GM18868 (cell line): ENCODE measurements around the gene EIF4G3.
A peak's percentile ranks its signal among the peaks of the same experiment; 100 is the strongest.
"Not testable (repeated sequence)": the region's sequence is repeated elsewhere in the genome, so short reads cannot be mapped to it uniquely, and the experiment has no call there.

Source experiments
- ATAC-seq: cut with Tn5 transposase; IDR thresholded peaks from one replicate; pipeline ENCODE4 v1.9.1; 2021; ENCODE audit warnings: mild to moderate bottlenecking, moderate library complexity; ENCODE audit not compliant: unreplicated experiment

The EIF4G3 gene

DNA sequence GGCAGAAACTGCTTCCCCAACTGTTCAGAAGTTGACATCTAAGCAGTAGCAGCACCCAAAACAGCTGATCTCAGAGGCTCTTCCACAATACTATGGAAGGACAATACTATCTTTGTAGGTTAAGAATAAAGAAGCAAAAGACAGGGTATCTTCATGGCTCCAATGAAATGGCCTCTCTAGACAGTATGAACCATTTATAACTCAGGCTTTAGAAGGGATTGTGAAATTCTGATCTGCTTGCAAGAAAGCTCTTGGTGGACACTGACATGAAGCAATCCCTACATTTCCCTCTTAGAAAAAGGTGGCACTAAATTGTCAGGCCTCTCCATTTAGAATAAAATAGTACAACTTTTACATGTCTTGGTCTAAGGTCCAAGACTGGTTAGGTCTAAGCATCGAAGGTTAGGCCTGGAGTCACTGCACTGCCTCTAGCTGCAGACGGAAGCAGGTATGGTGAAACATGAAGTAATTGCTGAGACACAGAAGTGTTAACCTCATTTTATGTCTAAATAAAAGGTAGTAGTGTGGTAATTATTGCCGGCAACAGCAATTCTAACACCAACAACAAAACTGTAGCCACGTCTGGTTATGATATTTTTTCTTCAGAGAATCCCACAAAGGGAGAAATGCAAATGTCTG, 339.0 kb downstream of the EIF4G3 start:
- no peak for ATAC-seq

DNA sequence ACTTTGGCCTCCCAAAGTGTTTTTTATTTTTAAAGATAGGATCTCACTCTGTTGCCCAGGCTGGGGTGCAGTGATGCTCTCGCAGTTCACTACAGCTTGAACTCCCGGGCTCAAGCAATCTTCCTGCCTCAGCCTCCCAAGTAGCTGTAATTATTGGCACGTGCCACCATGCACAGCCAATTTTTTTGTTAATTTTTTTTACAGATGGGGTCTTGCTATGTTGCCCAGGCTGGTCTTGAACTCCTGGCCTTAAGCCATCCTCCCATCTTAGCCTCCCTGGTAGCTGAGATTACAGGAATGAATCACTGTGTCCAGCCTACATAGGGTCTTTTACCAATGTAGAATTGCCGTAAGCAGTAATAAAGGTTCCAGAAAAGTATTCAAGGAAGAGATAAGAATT, 340.5 kb downstream of the EIF4G3 start:
- no peak for ATAC-seq

DNA sequence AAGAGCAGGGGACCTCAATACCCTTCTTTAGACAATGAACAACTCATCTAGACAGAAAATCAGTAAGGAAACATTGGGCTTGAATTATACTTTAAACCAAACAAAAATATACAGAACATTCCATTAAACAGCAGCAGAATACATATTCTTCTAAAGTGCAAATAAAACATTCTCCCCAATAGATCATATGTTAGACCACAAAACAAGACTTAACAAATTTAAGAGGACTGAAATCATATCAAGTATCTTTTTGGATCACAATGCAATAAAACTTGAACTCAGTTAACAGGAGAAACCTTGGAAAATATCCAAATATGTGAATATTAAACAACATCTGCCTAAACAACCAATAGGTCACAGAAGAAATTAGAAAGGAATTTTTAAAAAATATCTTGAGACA, 341.9 kb downstream of the EIF4G3 start:
- ATAC-seq: no peak

DNA sequence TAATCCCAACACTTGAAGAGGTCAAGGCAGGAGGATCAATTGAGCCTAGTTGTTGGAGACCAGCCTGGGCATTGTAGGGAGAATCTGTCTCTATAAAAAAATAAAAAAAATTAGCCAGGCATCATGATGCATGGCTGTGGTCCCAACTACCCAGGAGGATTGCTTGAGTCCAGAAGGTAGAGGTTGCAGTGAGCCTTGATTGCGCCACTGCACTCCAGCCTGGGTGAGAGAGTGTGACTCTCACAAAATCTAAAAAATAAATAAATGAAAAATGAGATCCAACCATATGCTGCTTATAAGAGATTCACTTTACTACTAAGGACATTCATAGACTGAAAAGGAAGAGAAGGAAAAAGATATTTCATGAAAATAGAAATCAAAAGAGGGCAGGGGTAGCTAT, 342.5 kb downstream of the EIF4G3 start:
- ATAC-seq: no peak

DNA sequence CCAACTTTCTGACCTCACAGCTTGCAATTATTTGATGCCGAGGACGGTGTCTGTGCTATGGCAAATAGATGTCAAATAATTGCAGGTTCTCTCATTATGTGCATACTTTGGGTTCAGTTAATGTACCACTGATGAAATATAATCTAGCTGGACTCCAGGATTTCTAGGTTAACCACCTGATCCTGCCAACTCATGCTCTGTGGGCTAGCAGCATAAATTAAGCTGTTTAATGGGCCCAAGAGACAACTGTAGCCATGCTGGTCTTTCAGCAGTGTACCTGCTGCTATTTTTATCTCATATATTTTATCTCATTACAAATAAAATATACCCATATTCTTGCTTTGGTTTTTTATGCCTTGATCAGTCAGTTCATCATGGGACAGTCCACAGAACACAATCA, 346.3 kb downstream of the EIF4G3 start:
- ATAC-seq: no peak

DNA sequence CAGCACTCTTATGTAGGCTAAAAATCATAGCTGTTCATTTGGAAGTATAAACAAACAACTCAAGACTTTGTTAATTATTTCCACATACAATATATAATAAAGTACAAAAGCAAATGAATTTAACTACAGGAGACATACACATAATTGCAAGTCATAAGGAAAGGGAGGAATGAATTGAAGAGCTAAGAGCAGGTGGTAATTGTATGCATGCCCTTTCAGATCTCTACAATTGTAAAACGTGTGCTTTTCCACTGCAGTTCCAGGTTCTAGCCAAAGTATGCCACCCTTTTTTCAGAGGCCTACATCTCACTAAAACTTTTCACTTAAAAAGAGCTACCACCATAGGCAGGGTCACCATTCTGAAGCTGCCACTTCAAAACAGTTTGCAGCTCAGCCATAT, 346.8 kb downstream of the EIF4G3 start:
- no peak for ATAC-seq

DNA sequence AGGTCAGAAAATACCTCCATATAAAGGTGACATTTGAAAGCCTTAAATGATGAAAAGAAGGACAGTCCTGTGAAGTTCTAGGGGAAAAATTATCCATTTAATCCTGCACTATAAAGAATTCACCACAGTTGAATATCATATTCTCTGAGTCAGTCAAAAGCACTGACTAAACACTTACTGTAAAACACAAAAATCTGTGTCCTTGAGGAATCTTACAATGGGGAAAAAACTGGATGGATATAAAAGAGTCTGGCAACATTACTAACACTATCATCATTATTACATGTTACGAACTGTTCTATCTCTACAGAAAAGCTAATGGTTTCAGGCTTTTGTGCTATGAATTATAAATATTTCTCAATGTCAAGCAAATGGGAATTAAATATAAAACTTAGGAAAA, 347.2 kb downstream of the EIF4G3 start:
- ATAC-seq: no peak

DNA sequence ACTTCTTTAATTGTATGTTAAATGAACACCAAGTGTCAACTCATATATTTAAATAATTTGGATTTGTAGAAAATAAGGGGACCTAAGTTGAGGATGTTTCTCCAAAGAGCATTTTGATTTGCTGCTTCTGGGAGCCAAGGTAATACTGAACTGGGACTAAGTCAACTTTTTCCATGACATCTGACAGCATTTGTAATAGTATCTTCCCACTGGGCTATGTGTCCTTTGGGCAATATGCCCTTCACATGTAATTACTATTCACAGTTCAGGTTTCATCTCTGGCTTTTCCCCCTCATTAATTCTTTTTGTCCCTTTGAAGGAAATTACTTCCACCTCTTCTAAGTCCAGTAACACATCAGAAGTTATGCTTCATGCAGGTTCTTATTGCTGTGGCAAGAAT, 352.9 kb downstream of the EIF4G3 start:
- no peak for ATAC-seq

DNA sequence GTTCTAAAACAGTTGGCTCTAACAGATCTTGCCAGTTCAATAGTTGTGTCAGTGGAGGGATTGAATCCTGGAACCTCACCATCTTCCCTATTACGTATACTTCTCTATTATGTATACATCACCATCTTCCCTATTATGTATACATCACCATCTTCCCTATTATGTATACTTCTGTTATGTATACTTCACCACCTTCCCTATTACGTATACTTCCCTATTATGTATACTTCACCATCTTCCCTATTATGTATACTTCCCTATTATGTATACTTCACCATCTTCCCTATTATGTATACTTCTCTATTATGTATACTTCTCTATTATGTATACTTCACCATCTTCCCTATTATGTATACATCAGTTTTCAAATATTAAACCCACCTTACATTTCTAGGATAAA, 355.2 kb downstream of the EIF4G3 start:
- ATAC-seq: no peak

DNA sequence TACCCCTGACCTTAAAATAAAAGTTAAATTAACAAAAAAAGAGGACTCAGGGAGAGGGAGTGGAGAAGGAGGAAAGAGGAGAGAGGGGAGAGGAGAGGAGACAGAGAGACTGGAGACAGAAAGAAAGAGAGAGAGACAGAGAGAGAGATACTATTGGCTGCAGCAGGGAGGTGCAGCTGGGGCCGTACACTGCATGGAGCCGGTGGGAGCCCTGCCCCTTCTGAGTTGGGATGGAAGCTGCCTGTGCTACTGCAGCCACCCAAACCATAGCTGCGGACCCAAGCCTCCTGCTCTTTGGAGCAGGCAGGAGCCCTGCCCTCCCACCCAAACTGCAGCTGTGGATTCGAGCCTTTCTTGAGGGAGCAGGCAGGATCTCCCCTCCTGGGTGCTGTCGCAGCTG, 356.9 kb downstream of the EIF4G3 start:
- no peak for ATAC-seq

DNA sequence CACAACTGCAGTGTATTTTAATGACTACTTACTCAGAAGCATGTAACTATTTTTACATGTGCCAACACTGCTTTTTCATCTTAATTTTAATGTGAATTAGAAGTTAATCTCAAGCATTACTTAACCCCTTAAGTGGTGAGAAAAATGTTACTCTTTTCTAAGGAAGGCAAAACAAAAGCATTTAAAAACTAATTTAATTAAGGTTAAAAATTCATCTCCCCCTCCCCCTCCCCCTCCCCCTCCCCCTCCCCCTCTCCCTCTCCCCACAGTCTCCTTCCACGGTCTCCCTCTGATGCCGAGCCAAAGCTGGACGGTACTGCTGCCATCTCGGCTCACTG, 362.2 kb downstream of the EIF4G3 start:
- no peak for ATAC-seq

DNA sequence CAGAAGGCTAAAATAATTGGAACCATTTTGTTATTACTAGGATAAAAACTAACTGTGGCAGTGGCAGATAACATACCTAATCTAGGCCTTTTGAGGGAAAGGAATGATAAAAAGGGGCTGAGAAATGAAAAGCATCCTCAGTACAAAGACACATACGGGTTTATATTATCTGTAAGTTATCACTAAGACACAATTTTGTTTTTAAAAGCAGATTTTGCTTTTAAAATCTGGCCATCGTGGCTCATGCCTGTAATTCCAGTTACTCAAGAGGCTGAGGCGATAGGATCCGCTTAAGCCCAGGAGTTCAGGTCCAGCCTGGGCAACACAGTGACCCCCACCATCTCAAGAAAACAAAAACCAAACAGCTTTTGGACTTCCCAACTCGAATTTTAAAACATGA, 364.8 kb downstream of the EIF4G3 start:
- ATAC-seq: no peak

DNA sequence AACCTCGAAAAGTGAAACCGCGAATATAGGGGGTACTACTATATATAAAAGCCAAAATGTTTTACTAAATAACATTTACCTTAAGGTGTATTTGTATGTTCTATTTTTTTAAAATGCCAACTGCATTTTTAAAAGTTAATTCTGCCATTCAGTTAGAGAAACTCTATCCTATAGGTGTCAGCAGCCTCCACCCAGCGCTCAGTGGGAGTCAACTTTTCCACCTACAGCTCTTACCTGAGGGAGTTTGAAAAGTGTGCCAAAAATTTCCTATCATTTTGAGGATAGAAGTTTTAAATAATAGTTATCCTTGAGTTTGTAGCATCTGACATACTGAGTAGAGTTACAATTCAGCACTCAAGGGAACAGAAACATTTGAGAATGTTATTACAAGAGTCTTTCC, 383.5 kb downstream of the EIF4G3 start:
- no peak for ATAC-seq

DNA sequence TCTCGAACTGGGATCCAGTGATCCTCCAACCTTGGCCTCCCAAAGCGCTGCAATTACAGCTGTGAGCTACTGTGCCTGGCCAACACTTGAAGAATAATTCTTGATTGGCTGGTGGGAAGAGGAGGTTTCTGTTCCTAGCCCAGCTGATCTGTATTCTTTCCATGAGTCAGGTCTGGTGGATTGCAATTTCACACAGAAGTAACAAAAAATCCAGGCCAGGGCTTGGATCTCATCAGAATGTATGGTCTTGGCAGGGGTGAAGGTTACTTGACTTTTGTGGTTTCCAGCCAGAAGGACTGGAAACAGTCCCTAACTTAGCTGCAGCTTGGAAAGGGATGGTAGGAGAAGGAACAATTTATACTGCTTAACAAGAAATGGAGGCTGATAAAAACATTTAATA, 384.5 kb downstream of the EIF4G3 start:
- no peak for ATAC-seq

DNA sequence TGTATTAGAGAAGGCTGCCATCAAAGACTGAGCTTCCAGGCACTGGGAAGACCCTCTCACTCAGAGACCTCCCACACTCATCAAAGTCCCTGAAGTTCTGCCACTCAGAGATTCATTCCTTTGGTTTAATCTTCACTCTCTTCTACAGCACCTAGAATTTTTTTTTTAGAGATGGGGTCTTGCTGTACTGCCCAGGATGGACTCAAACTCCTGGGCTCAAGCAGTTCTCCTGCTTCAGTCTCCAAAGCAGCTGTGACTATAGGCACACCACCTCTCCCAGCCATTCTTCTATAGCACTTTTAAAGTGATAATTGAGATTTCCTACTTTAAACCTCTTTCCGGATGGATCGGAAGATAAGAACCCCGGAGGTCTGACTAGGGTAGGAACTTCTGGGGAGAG, 385.9 kb downstream of the EIF4G3 start:
- no peak for ATAC-seq

DNA sequence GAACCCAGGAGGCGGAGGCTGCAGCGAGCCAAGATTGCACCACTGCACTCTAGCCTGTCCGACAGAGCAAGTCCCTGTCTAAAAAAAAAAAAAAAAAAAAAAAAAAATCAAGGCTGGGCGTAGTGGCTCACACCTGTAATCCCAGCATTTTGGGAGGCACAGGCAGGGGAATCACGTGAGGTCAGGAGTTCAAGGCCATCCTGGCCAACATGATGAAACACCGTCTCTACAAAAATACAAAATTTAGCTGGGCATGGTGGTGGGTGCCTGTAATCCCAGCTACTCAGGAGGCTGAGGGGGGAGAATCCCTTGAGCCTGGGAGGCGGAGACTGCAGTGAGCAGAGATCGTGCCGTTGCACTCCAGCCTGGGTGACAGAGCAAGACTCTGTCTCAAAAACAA, 387.1 kb downstream of the EIF4G3 start:
- not testable (repeated sequence) for ATAC-seq

DNA sequence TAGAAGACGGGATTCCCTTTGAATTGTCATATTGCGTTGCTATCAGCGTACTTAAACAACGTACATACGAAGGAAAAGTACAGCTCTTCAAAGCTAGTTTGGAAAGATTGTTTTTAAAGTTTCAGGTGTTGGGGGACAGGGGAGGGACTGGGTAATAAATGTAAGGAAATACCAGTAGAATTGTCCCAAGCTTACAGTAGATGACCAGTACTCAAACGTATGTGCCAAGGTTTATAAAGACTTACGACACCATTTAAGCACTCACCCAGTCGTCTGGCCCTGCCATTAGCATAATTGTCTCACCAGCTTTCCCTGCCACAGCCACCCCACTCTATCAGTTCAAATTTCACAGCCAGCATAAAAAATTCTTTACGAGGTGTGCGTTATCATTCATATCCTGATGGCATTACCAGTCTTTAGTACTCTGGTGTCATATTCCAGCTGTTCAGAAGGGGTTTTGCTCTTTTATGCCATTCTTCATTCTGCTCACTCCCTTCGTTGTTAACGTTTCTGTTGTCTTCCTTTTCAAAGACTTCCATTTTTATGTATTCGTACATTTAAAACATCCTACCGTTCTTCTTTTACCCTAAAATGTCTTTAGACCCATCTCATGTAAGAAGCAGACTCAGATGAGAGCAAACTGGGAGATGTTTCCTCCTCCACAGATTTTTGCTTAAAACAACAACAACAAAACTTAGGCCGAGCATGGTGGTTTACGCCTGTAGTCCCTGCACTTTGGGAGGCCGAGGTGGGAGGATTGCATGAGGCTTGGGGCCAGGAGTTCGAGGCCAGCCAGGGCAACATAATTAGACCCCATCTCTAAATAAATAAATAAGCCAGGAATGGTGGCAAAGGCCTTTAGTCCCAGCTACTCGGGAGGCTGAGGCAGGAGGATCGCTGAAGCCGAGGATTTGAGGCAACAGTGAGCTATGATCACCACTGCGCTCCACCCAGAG, 388.6 kb downstream of the EIF4G3 start:
- ATAC-seq: no peak

DNA sequence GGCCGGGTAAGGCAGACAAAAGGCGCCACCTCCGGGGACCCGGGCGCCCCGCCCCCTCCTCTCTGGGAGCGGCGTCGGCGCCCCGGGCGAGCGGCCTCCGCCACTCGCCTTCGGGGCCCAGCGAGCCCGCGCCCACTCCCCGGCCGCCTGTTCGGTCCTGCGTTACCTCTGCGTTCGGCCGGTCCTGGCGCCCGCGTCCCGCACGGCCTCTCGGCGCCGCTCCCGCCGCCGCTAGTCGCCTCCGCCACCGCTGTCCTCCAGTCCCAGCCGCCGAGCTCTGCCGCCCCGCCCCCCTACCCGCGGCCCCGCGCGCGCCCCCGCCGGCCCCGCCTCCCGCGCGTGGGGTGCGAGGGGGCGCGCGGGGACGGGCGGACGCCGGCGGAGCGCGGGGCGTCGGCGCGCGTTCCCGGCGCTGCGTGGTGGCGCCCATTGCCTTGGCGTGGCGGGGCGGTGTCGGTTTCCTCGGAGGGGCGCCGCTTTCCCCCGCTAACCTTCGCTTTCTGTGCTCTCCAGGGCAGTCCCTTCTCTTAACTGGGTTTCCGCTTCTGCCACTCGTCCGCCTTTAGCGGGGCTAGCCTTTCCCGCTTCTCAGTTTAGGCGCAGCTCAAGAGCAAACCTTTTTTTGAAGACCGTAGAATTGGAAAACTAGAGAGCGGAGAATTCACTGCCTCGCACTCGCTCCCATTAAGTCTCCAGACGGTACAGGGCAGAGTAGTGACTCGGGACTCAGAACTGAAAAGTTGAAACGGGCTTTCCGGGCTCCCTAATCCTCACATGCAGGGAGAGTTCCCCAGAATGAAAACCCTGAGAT, 389.5 kb downstream of the EIF4G3 start, which contains the start of gene HP1BP3:
Gene HP1BP3, minus strand, starts transcription at position 279 of the 811 bp plus-strand sequence. CDS start 6,867 bp downstream, outside the sequence.
- peak; percentile 50 for ATAC-seq

DNA sequence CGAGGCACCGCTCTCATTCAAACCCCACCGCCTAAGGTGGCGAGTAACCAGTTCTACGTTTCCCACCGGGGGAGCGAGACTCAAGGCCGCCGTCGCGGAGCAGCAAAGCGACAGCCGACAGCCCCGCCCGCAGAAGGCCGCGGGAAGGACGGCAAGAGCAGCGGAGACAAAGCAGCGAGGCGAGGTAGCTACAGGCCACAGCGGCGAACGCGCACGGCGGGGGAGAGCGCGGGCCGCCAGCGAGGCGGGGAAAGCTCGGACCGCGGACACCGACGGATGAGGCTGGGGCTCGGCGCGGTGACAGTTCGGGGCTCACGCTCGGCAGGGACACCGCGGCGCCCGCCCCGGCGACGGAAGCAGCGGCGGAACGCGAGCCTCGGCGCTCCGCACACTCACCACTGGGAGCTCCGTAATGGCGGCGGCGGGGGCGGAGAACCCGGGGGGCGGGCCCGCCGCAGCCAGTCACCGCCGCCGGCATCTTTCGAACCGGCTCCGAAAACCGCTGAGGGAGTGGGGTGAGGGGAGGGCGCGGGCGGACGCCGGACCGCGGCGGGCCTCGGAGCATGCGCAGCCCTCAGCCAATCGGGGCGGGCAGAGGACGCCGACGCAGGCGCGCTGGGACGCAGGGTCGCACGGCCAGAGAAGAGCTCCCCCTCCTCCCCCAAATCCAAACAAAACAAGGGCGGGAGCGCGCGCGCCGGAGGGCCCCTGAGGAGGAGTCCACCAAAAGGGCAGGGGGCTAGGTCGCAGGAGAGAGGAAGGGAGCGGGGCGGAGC, 390.3 kb downstream of the EIF4G3 start:
- peak; percentile 78 for ATAC-seq

DNA sequence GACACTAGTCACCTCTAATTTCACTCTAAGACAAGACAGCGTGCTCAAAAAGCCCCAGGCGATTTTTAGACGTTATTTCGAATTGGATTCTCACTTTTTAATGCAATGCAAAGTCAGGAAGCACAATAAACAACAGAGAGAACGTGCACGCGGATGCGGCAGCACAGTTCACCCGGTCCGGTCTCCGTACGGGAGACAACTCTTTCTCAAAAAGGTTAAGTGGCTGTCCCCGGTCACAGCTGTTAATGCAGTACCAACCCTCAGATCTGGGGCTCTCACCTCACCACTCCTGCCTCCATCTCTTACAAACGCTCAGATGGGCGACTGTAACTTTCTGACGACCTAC, 390.8 kb downstream of the EIF4G3 start:
- ATAC-seq: no peak

DNA sequence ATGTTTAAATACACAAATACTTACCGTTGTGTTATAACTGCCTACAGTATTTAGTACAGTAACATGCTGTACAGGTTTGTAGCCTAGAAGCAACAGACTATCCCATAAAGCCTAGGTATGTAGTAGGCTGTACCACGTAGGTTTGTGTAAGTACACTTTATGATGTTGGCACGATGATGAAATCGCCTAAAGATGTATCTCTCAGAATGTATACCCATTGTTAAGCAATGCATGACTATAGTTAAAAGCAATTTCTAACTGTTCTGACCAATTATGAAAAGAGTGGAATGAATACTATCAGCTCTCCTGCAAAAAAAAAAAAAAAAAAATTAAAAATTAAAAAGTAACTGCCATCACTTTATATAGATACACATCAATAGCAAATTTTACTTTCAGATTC, 401.0 kb downstream of the EIF4G3 start:
- no peak for ATAC-seq
